ENCODE results near the gene PLCL1.
"Not testable (repeated sequence)": the region's sequence is repeated elsewhere in the genome, so short reads cannot be mapped to it uniquely, and the experiment has no call there.

Gene PLCL1

GRCh38 chr2:197828464-197829135 lies 24.2 kb downstream of the PLCL1 start:
- no peak overlapping the region for H3K27ac ChIP-seq (replicated peaks)
- no peak for TF ChIP-seq SPI1 (IDR thresholded peaks at IDR 0.05; ENCODE audit: borderline replicate concordance, low read depth)
- TF ChIP-seq REST (IDR thresholded peaks at IDR 0.05; ENCODE audit: insufficient replicate concordance, low read depth), result no peak
- TF ChIP-seq GABPA (IDR thresholded peaks at IDR 0.05; ENCODE audit: low read depth), result no peak
- TF ChIP-seq POLR2AphosphoS5 (IDR thresholded peaks at IDR 0.05; ENCODE audit: low read depth), result no peak
- TF ChIP-seq CTCF (IDR thresholded peaks at IDR 0.05; ENCODE audit: insufficient read depth, low read length), result no peak
- H3K27me3 ChIP-seq (ENCODE audit: insufficient read depth, poor library complexity, severe bottlenecking), result peaks cover 3% of the 10 kb centered on the region
- DNase-seq (ENCODE audit: low read depth in 1 of 2, low spot score in 1 of 2), result no peak
- H3K4me3 ChIP-seq (replicated peaks; ENCODE audit: insufficient read depth, low read length), result no peak overlapping the region

DNA sequence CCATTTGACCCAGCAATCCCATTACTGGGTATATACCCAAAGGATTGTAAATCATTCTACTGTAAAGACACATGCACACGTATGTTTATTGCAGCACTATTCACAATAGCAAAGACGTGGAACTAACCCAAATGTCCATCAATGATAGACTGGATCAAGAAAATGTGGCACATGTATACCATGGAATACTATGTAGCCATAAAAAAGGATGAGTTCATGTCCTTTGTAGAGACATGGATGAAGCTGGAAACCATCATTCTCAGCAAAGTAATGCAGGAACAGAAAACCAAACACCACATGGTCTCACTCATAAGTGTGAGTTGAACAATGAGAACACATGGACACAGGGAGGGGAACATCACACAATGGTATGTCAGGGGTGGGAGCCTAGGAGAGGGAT lies 30.4 kb downstream of the PLCL1 start:
- H3K27ac ChIP-seq (replicated peaks); H3K27me3 ChIP-seq (ENCODE audit: insufficient read depth, poor library complexity, severe bottlenecking); H3K4me3 ChIP-seq (replicated peaks; ENCODE audit: insufficient read depth, low read length); DNase-seq (ENCODE audit: low read depth in 1 of 2, low spot score in 1 of 2): not testable (repeated sequence)

GRCh38 chr2:197835293-197835692 lies 30.9 kb downstream of the PLCL1 start:
- Histone ChIP-seq H3K4me3 (replicated peaks; ENCODE audit: insufficient read depth, low read length) (no peak overlapping the region), H3K27me3 (ENCODE audit: insufficient read depth, poor library complexity, severe bottlenecking) (no peaks in the 10 kb centered on the region), H3K27ac (replicated peaks) (no peak overlapping the region)
- DNase-seq (ENCODE audit: low read depth in 1 of 2, low spot score in 1 of 2), result no peak
- TF ChIP-seq CTCF (IDR thresholded peaks at IDR 0.05; ENCODE audit: insufficient read depth, low read length) (no peak), SPI1 (IDR thresholded peaks at IDR 0.05; ENCODE audit: borderline replicate concordance, low read depth) (no peak), POLR2AphosphoS5 (IDR thresholded peaks at IDR 0.05; ENCODE audit: low read depth) (no peak), GABPA (IDR thresholded peaks at IDR 0.05; ENCODE audit: low read depth) (no peak), REST (IDR thresholded peaks at IDR 0.05; ENCODE audit: insufficient replicate concordance, low read depth) (no peak)

- no peak for DNase-seq (ENCODE audit: low read depth in 1 of 2, low spot score in 1 of 2)
- H3K27me3 ChIP-seq (ENCODE audit: insufficient read depth, poor library complexity, severe bottlenecking), result no peaks in the 10 kb centered on the region
- TF ChIP-seq SPI1 (IDR thresholded peaks at IDR 0.05; ENCODE audit: borderline replicate concordance, low read depth) (no peak), POLR2AphosphoS5 (IDR thresholded peaks at IDR 0.05; ENCODE audit: low read depth) (no peak), GABPA (IDR thresholded peaks at IDR 0.05; ENCODE audit: low read depth) (no peak), CTCF (IDR thresholded peaks at IDR 0.05; ENCODE audit: insufficient read depth, low read length) (no peak), REST (IDR thresholded peaks at IDR 0.05; ENCODE audit: insufficient replicate concordance, low read depth) (no peak)
- H3K27ac ChIP-seq (replicated peaks), result no peak overlapping the region
- no peak overlapping the region for H3K4me3 ChIP-seq (replicated peaks; ENCODE audit: insufficient read depth, low read length)
Measured at GRCh38 chr2:197838036-197838435, 33.6 kb downstream of the PLCL1 start.

Data from HL-60 (cell line).